Measurements from ENCODE around the gene PDLIM3.

Gene PDLIM3

DNA sequence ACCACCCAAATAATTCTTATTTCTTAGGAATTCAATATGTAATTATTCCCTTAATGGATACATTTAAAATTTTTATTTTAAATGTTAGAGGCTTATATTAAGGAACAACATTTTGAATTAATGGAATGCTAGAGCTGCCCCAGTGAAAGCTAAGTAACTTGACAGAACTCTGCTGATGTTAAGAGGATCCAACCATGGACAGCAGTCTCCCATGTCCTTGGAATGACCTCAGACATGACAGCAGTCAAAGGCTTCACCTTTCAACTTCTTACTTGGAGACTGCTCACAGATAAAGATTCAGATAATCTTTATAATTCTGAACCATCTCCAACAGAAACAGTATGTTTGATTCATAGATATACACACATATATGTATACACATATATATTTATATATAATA lies 17.2 kb downstream of the PDLIM3 start:
- TF ChIP-seq TCF12 (IDR thresholded peaks at IDR 0.05; ENCODE audit: low read depth) (no peak), YY1 (IDR thresholded peaks at IDR 0.05; ENCODE audit: low read depth) (no peak), CREB1 (IDR thresholded peaks at IDR 0.05; ENCODE audit: low read depth) (no peak), ZBTB7A (IDR thresholded peaks at IDR 0.05; ENCODE audit: low read depth) (no peak)
- TF ChIP-seq, protein P1, sequence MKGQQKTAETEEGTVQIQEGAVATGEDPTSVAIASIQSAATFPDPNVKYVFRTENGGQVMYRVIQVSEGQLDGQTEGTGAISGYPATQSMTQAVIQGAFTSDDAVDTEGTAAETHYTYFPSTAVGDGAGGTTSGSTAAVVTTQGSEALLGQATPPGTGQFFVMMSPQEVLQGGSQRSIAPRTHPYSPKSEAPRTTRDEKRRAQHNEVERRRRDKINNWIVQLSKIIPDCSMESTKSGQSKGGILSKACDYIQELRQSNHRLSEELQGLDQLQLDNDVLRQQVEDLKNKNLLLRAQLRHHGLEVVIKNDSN (IDR thresholded peaks at IDR 0.05) = no peak
- TF ChIP-seq, protein P2, sequence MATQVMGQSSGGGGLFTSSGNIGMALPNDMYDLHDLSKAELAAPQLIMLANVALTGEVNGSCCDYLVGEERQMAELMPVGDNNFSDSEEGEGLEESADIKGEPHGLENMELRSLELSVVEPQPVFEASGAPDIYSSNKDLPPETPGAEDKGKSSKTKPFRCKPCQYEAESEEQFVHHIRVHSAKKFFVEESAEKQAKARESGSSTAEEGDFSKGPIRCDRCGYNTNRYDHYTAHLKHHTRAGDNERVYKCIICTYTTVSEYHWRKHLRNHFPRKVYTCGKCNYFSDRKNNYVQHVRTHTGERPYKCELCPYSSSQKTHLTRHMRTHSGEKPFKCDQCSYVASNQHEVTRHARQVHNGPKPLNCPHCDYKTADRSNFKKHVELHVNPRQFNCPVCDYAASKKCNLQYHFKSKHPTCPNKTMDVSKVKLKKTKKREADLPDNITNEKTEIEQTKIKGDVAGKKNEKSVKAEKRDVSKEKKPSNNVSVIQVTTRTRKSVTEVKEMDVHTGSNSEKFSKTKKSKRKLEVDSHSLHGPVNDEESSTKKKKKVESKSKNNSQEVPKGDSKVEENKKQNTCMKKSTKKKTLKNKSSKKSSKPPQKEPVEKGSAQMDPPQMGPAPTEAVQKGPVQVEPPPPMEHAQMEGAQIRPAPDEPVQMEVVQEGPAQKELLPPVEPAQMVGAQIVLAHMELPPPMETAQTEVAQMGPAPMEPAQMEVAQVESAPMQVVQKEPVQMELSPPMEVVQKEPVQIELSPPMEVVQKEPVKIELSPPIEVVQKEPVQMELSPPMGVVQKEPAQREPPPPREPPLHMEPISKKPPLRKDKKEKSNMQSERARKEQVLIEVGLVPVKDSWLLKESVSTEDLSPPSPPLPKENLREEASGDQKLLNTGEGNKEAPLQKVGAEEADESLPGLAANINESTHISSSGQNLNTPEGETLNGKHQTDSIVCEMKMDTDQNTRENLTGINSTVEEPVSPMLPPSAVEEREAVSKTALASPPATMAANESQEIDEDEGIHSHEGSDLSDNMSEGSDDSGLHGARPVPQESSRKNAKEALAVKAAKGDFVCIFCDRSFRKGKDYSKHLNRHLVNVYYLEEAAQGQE (IDR thresholded peaks at IDR 0.05; ENCODE audit: low read depth) = peak; percentile 62

DNA sequence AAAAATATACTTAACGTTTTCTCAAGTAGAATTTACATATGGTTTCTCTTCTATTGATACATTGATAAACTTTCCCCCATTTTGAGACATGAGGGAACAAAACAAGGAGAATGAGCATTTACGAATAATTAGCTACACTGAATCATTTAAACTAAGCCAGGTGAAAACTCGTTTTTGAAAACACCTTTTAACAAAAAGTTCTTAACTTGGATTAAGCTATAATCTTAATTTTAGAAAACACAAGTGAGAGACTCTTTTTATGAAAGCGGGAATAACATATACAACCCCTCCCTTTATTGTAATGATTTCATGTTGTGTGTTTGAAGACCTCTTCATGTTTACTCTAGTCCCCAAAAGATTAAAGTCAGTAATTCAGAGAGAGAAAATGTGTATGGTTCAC lies 20.1 kb downstream of the PDLIM3 start:
- TF ChIP-seq EP300 (IDR thresholded peaks at IDR 0.05; ENCODE audit: borderline replicate concordance) (no peak), TCF12 (IDR thresholded peaks at IDR 0.05; ENCODE audit: low read depth) (no peak), TEAD4 (IDR thresholded peaks at IDR 0.05) (no peak), ZBTB7A (IDR thresholded peaks at IDR 0.05; ENCODE audit: low read depth) (no peak), CEBPB (IDR thresholded peaks at IDR 0.05) (no peak), EGR1 (IDR thresholded peaks at IDR 0.05) (no peak), RAD21 (IDR thresholded peaks at IDR 0.05; ENCODE audit: low read depth) (no peak), CREB1 (IDR thresholded peaks at IDR 0.05; ENCODE audit: low read depth) (no peak)
- TF ChIP-seq, protein P1 (IDR thresholded peaks at IDR 0.05) = no peak

DNA sequence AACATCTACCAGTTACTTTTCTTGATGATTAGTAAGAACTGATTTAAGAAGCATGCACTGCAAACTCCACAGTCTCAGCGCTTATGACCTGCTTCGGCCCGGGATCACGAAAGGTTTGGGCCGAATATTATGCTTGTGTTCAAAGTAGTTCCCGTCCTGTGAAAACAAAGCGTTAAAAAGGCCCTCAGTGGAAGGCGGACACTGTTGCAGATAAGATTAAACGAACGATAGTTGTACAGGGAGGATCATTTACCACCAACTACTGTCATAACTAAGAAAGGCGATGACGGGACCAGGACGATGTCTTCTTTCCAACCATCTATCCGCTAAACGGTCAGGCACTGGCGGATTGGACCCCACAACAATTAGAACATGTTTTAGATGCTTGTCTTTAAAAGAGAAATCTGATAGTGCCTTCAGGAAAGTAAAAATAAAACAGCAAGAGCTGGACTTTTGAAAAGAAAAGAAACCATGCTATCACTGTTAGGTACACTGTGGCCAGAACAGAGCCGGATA lies 21.1 kb downstream of the PDLIM3 start:
- no peak for TF ChIP-seq TAF1 (IDR thresholded peaks at IDR 0.05; ENCODE audit: low read depth)
- TF ChIP-seq YY1 (IDR thresholded peaks at IDR 0.05; ENCODE audit: low read depth) = no peak
- TF ChIP-seq, protein P3, sequence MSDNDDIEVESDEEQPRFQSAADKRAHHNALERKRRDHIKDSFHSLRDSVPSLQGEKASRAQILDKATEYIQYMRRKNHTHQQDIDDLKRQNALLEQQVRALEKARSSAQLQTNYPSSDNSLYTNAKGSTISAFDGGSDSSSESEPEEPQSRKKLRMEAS (IDR thresholded peaks at IDR 0.05) = no peak
- no peak for TF ChIP-seq TEAD4 (IDR thresholded peaks at IDR 0.05)
- TF ChIP-seq CREB1 (IDR thresholded peaks at IDR 0.05; ENCODE audit: low read depth) = no peak
- no peak for TF ChIP-seq NFIC (IDR thresholded peaks at IDR 0.05)
- TF ChIP-seq EGR1 (IDR thresholded peaks at IDR 0.05) = no peak
- no peak for TF ChIP-seq ZBTB7A (IDR thresholded peaks at IDR 0.05; ENCODE audit: low read depth)
- no peak for TF ChIP-seq EP300 (IDR thresholded peaks at IDR 0.05; ENCODE audit: borderline replicate concordance)
- TF ChIP-seq TCF12 (IDR thresholded peaks at IDR 0.05; ENCODE audit: low read depth) = no peak
- TF ChIP-seq, protein P2 (IDR thresholded peaks at IDR 0.05; ENCODE audit: low read depth) = no peak

DNA sequence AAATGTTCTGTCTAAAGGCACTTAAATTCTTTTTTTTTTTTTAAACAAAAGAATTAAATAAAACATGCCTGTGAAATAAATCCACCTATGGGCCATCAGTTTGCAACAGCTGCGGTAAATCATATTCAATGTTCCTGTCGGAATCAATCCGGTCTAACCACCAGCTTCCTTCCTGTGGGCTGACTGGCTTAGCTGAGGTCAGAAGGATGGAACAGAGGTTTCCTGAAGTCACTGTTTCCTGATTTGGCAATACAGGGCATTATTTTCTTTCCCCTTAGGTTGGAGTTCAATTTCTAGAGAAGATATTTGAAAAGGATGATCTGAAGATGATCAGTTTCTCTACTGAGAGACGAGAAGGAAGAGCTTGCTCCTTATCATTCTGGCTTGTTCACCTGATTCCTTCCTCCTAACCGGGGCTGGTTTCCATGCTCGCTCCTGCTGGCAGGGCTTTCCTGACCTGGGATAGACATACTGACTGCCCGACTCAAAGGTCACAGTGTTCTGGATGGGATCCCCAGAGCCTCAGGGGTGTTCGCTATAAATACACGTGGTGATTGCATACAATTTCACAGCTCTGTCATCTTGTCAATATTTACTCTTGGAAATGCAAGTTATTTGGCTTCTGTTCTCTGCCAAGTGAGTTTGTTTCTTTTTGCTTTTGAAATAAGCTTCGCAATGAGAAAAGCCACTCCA lies 21.7 kb downstream of the PDLIM3 start:
- no peak for TF ChIP-seq YY1 (IDR thresholded peaks at IDR 0.05; ENCODE audit: low read depth)
- no peak for TF ChIP-seq NFIC (IDR thresholded peaks at IDR 0.05)

DNA sequence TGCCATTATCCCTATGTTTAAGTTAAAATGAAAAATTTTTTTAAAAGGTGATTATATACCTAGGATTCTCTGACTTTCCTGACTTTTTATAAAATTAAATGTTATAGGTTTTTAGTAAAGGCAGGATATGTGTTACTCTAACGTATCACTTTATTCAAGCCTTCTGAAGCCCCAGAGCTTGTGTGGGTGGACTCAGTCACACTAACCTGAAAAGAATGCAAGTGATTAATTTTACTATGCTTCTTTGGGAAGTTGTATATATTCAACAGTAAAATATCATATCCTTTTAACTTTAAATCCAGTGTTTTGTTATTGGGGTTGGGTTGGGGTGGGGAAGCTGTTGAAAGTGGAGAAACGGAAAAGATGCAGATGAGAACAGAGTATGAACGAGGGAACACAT lies 22.8 kb downstream of the PDLIM3 start:
- TF ChIP-seq EP300 (IDR thresholded peaks at IDR 0.05; ENCODE audit: borderline replicate concordance) (no peak), YY1 (IDR thresholded peaks at IDR 0.05; ENCODE audit: low read depth) (no peak), CEBPB (IDR thresholded peaks at IDR 0.05) (no peak), CREB1 (IDR thresholded peaks at IDR 0.05; ENCODE audit: low read depth) (no peak), EGR1 (IDR thresholded peaks at IDR 0.05) (no peak), TEAD4 (IDR thresholded peaks at IDR 0.05) (no peak), ZBTB7A (IDR thresholded peaks at IDR 0.05; ENCODE audit: low read depth) (no peak), NFIC (IDR thresholded peaks at IDR 0.05) (no peak), RAD21 (IDR thresholded peaks at IDR 0.05; ENCODE audit: low read depth) (no peak), FOXM1 (IDR thresholded peaks at IDR 0.05; ENCODE audit: borderline replicate concordance, low read depth) (no peak), TCF12 (IDR thresholded peaks at IDR 0.05; ENCODE audit: low read depth) (no peak)
- TF ChIP-seq, protein P1 (IDR thresholded peaks at IDR 0.05) = no peak
- TF ChIP-seq, protein P3 (IDR thresholded peaks at IDR 0.05) = no peak
- TF ChIP-seq, protein P2 (IDR thresholded peaks at IDR 0.05; ENCODE audit: low read depth) = no peak
